RKO (cell line): Measurements from ENCODE around the gene ZSCAN1.

ENCODE experiments used
- DNase-seq: peaks from one replicate; pipeline ENCODE4 v3.0.0-alpha.2; 2016; ENCODE audit warnings: low spot score

Gene ZSCAN1

DNA sequence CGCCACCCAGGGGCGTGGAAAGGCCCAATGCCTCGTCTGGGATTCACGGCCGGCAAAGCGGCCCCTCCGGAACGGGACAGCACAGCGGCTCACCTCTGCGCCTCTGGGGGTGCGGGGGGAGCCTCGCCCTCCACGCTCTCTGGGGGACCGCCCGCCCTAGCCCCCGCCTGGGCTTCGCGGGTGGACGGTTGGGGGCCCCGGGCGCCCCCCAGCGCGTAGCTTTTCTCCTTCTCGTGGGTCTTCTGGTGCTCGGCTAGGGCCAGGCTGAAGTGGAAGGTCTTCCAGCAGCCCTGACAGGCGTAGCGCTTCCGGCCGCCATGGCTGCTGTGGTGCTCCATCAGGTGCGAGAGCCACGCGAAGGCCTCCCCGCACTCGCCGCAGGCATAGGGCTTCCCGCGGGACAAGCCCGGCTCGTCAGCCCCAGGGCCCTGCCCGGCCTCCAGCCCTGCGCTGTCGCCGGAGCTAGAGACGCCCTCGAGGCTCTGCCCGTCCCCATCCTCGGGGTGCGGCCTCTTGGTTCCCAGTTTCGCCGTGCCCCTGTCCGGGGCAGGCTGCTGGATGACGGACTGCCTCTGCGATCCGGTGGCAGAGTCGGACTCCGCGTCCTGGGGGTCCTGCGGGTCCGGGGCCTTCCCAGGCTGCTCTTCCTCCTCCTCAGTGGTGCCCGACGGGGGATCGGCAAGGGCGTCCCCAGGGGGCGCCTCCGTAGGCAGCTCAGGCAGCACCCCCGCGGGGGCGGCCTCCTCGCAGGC lies 50.9 kb downstream of the ZSCAN1 start:
- DNase-seq, result no peak

DNA sequence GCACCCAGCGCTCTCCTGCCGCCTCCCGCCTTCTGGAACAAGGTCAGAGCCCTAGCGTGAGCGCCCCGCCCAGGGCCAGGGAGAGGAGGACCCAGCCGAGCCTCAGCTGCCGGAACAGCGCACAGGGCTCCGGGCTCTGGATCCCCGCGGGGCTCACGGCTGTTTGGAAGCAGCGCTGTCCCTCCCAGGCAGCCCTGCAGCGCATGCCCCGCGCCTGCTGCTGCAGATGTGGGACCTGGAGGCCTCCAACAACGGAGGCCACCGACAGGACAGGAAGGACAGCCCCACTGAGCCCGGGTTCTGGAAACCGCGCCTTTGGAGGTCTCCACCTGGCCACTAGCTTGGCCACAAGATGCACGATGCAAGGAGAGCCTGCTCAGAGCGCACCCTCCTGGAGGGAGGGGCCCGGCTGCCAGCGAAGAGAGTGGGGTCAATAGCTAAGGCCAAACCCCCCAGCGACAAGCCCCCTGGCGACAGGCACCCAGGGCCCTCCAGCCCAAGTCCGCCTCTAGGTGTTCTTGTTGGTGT lies 51.6 kb downstream of the ZSCAN1 start:
- no peak for DNase-seq

DNA sequence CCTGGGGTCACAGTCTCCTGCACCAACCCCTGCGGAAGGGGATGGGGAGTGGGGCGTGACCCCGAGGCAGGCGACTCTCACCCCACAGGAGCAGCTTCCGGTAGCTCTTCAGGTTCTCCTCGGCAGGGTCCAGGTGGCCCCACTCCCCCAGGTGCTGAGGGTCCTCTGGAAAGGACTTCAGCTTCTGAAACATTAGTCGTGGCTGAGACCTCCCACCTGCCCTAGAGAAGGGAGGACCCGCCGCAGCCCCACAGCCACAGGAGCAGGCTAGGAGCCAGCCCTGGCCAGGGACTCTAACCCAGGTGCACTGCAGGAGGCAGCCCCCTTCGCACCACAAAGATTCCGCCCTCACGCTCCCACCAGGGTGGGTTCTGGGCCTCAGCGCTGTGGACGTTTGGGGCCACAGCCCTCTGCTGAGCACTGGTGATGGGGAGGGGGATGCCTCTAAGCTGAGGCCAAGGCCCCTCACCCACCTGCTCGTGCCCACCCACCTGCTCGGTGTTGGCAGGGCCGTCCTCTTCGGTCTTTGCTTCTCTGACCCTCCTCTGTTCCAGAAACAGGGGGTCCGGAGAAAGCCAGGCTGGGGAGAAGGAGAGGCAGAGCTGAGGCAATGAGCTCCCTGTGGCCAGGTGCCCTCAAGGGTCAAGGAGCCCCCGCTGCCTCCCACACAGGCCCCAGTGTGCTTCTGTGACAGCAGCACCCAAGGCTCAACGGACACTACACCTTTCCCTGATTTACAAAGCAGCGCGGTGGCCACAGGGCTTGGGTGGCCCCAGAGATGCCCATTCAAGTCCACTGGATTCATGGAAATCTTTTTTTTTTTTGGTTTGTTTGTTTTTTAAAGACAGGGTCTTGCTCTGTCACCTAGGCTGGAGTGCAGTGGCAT lies 53.2 kb downstream of the ZSCAN1 start:
- DNase-seq, result no peak

DNA sequence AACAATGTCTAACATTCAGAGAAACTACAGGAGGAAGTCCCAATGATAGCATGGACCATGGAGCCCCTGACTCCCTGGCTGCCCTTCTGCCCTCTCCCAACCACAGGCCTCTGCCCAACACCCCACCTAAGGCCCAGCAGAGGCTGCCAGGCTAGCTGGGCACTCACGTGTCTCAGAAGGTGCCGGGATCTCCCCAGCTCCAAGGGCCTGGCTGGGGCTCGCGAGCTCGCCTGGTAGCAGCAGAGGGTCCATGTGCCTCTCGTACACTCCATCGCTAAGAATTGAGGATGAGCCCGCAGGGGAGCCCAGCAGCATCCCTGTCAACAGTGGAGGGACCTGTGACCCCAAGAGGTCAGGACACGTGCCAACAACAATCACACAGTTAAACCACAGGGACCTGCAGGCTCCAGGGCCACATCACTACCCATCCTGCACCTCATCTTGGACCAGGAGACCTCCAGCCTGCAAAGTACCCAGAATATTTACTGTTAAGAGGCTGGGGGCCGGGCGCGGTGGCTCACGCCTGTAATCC lies 54.8 kb downstream of the ZSCAN1 start:
- DNase-seq, result no peak

DNA sequence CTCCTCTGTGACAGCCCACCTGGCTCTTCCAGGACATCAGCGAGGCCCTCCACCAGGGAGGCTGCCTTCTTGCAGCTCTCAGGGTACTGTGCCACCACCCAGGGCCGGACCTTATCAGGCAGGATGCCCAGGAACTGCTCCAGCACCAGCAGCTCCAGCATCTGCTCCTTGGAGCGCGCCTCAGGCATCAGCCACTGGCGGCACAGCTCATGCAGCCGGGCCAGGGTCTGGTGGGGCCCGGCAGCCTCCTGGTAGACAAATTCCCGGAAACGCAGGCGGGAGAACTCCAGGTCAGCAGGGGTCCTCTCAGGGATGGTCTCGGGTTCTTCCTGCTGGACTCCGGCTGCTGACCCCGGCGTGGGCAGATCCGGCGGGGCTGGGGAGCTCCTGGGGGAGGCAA lies 56.0 kb downstream of the ZSCAN1 start:
- DNase-seq, result no peak

DNA sequence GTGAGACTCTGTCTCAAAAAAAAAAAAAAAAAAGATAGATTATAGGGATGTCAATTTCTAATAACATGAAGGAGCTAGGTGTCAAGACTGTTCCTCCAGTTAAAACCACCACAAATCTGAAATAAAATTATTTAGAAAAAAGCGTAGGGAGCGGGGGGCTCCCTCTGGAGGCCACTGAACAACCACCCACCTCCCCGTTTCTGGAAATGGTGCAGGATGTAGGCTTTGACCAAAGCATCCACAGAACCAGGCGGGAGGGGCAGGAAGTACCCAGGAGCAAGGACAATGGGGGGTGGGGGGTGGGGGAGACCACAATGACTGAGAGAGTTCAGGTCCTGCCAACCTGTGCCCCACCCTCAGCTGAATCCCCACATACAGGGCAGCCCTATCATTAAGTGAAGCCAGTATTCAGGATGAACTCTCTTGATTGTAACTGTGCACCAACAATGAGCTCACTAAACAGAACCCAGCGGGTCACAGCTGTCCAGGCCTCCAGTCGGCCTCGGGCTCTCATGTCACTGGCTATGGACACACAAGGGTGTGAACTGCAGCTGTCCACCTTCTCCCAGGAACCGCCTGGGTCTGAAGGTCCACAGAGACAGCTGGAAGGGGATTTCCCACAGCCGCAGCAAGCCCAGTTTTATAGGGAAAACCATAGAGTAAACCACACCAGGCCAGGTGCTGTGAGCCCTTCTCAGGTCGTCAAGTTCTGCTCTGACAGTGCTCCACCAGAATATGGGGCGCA lies 57.6 kb downstream of the ZSCAN1 start:
- DNase-seq, result no peak

DNA sequence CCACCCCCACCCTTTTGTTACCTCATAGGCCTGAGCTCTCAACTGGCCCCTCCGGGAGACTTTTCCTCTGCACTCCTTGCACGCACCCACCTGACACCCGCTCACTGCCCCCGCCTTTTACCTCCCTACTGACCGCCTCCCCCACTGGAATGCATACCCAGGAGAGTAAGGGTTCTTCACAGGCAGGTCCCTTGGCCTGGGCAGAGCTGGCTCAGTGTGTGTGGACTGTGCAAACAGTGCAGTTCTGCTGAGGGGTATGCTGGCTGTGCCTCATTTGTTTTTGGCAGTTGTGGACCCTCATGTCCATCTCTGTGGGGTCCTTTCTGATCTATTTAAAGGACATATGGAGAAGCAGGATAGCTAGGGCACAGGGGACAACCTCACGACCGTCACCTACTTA lies 59.2 kb downstream of the ZSCAN1 start:
- no peak for DNase-seq

DNA sequence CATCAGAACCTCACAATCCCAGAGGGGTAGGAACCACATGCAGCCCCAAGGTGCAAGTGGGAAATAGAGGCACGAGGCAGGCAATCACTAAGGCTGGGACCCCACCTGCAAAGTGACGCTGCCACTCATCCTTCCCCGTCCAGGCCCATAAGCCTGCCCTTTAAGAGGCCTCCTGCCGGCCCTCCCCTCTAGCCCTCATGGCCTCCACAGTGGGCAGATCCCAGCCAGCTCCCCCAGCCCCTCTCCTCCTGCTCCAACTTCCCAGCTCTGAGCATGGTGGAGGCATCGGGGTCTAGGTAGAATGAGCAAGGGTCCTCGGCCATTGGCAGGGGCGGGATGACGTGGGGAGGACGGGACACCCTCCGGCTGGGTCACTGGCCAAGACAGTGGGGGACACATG lies 61.5 kb downstream of the ZSCAN1 start:
- no peak for DNase-seq

DNA sequence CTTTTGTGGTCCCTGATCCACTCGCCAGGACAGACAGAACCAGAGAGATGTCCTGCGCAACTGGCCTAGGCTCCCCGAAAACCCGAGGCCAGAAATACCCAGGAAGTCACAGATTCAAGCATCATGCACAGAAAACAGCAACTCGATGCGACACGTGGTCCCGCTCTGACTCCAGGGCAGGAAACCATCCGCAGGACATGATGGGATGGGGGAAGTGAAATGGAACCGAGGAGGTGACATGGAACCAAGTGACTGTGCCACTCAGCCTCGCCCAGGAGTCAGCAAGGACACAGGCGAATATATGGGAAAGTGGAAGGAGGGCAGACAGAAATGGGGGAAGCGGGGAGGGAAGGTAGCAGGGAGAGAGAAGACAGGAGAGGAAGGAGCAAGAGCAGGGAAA lies 63.1 kb downstream of the ZSCAN1 start:
- no peak for DNase-seq

DNA sequence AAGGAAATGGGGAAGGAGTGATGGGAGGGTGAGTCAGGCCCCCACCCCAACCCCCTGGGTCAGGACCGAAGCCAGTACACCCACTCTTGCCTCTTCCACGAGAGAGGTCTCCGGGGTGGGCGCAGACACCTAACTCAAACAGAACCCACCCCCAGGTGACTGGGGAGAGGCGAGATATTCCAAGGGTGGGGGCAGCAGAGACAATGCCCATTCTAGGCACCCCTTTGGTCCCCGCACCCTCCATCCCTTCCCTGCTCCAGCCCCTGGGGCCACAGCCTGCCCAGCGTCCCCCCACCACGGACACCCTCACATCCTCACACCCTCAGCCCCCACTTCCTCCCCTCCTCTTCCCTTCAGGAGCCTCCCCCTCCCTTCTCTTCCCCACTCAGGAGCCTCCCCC lies 63.5 kb downstream of the ZSCAN1 start:
- DNase-seq, result no peak

DNA sequence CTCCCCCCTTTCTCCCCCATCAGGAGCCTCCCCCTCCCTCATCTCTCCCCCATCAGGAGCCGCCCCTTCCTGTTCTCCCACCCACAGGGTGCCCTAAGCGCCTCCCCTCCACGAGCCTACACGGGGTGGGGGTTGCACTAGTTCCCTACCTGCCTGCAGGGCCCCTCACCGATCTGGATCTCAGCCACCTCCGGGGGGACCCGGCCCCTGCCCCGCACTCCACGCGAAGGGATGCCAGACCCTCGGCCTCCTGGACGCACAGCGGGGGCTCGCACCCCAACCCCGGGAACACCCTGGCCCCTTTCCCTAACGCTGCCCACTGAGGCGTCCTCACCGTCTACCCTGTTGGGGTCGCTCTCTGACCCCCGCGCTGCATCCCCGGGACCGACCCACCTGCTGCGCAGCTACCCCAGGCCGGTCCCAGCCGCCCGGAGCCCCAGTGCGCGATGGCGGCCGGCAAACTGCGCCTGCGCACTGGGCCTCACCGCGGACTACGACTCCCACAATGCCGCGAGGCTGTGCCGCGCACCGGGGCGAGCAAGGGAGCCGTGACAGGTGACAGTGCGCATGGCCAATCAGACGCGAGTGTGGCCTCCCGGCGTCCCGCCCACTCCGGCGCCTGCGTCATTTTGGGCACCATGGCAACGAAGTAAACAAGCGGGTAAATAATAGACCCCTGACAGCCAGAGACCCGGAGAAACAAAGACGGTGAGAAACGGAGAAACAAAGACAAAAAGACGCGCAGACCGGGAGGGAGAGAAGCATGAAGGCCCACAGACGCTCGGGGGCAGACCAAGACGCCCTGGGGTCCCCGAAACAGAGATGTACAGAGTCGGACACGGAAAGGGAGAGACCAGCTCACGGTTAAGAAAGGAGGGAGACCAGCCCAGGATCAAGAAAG lies 64.2 kb downstream of the ZSCAN1 start, which contains the start of gene ZSCAN18:
ZSCAN18 (minus strand) TSS at position 451 of the 901 bp plus-strand sequence. CDS start 7,964 bp downstream, outside the sequence.
- DNase-seq, result no peak

DNA sequence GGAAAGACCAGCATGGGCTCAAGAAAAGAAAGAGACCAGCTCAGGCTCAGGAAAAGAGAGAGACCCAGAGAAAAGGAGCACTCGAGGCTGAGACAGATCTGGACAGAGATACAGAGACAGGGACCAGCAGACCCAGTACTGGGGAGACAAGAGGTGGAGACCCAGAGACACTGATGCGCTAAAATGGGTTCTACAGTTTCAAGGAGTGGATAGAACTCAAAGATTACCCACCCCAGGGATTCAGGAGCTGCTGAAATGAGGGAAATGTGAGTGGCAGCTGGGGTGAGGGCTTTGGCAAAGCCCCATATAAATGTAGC lies 64.8 kb downstream of the ZSCAN1 start:
- DNase-seq, result no peak
